Stimulated activated naive CD4-positive, alpha-beta T cell treated with Interleukin-2 at 50 U/mL for 16 hours (primary cell): ENCODE data around the gene LRSAM1.

ENCODE experiments used
- DNase-seq: peaks from one replicate; lab custom pipeline; 2025; lab: John Stamatoyannopoulos, UW

The LRSAM1 gene

DNA sequence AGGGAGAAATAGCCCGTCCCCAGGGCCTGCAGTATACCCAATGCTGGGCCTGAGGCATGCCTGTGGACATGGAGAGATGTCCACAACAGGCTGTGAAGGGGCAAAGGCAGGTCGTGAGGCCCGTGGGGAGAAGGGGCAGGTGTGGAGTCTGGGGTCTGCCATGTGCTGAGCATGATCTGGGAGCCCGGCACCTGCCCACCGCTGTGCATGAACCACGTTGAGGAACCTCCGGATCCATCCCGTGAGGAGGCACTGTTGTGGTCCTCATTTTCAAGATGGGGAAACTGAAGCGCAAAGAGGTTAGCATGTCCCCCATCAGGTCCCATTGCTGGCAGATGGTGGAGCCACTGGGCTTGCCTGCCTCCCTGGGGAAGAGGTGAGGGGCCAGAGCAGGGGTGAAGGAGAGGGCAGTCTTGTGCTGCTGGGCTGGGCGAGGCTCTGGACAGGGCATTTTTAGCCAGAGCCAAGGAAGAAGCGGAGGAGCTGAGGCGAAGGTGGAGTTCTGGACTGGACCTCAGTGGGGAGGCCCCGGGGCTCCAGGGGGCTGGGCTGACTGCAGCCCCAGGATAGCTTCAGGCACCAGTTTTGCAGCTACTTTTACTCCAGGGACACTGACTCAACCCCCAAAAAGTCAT is 46.5 kb downstream of the LRSAM1 start:
- no peak for DNase-seq

DNA sequence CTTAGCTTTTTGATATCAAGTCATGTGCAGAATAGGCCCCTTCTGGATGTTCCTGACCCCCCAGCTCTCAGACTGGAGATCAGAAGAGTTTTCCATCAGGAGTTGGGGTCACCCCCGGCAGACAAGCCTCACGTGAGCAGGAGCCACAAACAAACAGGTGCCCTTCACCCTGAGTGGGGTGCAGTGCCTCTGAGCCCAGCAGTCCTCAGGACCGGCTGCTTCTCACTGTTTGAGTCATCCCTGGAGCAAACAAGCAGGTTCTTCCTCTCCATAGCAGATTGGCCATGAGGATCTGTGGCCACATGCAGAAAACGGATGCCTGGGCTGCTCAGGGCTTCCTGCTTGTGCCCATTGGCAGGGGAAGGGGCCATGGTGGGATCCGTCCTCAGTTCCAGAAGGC is 47.0 kb downstream of the LRSAM1 start:
- no peak for DNase-seq

DNA sequence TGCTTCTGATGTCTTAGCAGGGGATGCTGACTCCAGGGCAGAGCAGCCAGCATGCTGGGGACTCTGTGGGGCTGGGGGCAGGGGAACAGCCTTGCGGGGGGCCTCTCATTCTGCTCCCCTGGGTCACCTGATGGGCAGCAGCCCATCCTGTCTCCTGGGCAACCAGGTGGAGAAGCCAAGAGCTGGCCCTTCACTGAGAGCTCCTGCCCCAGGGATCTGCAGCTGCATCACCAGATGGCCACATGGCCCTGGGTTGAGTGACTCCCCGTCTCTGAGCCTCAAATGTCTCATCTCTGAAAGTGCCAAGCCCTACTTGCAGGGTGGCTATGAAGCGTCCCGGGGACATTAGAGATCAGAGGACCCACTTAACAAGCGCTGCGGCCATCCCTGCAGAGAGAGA is 49.1 kb downstream of the LRSAM1 start:
- no peak for DNase-seq

DNA sequence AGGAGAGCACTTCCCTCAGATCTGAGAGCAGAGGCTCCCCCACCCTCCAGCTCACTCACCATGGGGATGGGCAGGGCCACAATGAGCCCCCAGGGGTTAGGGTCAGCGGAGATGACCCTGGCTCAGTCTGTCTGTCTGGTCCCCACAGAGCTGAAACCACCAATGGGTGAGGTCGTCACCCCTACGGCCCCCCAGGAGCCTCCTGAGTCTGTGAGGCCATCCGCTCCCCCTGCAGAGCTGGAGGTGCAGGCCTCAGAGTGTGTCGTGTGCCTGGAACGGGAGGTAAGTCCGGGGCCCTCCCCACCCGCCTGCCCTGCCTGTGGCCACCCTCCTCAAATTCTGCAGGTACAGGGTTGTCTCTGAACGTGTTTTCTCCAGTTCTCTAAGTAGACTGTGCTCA is 49.6 kb downstream of the LRSAM1 start:
- no peak for DNase-seq

DNA sequence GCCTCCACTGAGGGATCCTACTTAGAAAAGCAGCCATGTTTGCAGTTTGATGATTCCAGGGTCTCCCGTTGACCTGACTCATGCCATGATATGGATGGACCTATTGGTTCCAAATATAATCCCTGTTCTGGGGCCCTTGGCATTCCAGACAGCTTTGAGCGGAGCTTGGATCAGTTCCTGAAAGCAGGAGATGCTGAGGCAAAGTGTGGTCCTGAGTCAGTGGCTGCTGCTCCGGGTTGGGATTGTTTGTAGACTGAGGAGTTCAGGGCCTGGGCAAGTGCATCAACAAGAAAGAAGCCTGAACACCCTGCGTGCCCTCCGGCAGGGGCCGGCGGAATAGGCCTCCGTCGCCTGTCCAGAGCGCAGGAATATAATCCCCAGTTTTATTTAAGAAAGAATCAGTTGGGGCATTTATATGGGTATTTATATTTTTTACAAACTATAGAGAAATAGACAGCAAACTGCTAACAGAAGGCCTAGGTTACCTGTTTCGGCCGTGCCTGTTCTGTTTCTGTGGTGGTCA is 50.6 kb downstream of the LRSAM1 start:
- no peak for DNase-seq

DNA sequence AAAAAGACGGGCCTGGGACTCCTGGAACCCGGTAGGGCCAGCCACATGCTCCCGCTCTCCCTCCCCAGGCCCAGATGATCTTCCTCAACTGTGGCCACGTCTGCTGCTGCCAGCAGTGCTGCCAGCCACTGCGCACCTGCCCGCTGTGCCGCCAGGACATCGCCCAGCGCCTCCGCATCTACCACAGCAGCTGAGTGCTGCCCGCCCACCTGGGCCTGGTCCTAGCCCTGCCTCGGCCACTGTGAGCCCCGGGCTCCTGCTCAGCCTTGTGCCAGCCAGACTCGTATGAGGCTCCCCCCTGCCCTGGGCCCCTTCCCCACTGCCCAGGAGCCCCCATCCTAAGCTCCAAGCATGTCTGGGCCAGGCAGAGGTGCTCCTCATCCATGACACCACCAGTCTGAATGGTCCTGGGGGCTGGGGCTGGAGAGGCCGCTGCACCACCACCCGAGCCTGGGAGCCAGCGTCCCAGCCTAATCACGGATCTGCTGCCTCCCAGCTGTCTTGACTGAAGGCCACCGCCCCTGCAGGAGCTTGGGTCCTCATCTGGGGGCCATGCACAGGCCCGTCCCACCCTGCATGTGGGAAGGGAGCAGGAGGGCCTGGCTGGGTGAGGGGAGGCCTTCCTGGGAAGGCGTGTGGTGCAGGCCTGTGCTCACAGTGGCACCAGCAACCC is 51.5 kb downstream of the LRSAM1 start:
- no peak for DNase-seq

DNA sequence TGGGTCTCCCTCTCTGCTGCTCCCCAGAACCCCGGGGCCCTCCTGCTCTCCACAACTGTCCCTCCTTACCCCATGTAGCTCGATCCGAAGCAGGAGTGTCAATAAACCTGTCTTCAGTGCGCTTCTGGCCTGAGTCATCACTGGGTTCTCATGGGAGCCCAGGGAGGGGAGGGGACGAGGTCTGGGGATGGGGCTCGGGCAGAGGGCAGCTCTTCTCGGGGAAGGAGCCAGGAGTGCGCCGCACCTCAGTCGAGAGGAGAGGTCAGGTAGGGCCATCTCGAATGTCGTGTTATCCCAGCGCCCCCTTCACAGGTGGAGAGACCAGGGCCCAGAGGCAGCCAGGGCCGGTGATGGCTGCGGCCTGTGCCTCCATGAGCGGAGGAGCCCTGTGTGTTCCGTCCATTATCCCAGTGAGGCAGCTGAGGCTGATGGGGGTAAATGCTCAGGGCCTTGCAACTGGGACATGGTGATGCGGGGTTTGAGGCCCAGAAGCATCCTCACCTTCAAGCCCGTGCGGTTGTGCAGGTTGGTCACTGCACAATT is 52.1 kb downstream of the LRSAM1 start:
- no peak for DNase-seq

DNA sequence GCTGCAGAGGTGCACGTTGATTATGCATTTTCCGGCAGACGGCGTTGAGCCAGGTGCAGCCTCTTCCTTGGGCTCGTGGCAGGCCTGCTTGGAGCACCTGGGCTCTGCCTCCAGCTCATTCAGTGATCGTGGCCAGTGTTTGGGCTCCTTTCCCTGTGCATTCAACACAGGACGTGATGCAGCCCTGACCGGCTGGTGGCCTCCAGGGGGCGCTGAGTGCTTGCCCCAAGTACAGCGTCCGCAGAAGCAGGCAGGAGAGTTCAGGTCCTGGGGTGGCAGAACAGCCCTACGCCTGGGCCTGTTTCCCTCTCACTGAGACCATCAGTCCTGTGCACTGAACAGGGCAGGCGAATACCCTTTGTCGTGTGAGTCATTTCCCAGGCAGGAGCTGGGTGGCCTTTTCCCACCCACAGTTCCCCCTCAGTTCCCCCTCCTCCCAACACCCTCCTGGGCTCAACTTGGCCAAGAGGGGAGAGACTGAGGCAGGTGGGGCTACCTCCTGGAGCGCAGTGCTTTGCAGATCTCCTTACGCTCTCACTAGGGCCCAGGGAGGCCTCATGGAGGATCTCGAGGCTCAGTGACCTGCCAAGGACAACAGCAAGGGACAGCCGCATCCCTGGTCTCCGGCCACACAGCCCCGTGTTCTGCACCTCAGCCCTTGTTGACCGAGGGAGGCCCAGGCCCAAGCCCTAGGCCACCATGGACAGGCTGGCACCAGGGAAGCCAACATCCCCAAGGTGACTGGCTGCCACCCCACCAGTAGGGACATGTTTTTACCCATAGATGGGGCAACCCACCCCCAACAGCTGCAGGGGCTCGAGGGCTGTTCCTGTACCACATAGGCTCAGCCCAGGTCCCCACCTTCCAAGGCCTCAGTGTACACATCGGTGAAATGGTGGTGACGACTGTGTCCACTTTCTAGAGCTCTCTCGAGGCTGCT is 52.9 kb downstream of the LRSAM1 start:
- peak; percentile 73 for DNase-seq

DNA sequence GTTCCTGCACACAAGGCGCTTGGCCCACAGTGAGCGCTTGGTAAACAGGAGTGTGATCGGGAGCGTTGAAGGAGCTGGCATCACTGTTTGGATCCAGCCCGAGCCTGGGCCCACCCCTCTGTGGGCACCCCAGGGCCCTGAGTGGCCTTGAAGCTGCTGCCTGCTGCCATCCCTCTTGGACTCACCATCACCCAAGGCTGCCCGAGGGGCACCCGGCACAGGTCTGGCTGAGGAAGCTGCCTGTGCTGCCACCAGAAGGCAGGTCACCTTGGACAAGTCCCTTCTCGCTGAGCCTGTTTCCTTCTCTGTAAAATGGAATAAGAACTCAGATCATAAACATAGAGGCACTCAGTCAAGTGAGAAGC is 53.6 kb downstream of the LRSAM1 start:
- DNase-seq = no peak

DNA sequence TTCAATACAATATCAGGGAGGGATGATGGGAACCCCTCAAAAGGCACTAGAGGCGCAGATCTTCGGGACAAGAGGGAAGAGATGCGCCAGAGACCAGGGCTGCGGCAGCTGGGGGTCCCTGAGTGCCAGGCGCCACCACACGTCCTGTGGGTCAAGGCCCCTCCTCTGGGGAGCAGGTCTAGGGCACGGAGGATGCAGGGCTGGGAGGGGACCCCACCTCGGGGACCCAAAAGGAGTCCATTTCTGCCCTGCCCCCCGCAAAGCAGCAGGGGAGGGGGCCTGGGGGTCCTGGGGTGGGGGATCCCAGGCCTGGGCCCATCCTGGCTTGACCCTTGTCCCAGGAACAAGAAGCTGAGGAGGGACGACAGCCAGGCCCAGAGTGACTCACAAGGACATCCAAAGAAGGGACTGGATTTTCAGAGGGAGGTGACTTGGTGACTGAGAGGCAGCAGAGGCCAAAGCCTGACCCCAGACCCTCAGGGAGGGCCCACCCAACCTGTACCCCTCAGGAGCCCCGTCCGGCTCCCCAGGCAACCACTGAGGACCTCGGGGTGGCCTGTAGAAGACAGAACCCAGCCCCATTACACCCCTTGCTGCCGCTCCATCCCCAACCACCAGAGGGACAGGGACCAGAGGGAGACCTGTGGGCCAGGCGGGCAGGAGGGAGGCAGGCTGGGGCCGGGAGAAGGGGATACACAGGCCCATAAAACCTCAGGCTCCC is 54.2 kb downstream of the LRSAM1 start:
- peak; percentile 4 for DNase-seq

DNA sequence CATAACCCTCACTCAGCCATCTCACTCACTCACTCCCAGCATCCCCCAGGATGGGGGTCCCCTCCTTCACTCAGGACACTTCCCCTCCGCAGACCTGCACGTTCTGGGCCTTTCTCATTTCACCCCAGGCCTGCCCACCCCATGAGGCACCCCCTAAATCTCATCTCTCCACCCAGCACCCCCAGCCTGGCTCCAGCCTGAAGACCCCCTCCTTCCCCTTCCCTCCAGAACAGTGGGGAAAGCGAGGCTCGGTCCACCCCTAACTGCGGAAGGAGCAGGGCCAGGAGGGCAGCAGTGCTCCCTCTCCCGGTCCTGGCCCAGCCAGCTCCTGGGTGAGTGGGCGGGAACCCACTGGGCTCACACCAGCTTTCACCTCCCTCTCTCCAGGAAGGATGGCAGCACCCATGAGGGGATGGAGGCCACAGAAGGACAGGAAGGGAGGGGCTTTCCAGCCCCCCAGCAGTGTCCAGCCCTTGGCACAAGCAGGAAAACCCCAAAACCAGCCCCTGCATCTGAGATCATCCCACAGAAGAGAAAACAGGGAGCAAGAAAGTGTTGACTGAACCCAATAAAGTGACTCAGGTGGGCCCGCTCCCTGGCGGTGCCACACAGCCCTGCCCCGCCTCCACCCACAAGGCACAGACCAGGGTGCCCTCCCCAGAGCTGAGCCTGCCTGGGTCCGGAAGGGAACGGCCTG is 55.0 kb downstream of the LRSAM1 start:
- no peak for DNase-seq

DNA sequence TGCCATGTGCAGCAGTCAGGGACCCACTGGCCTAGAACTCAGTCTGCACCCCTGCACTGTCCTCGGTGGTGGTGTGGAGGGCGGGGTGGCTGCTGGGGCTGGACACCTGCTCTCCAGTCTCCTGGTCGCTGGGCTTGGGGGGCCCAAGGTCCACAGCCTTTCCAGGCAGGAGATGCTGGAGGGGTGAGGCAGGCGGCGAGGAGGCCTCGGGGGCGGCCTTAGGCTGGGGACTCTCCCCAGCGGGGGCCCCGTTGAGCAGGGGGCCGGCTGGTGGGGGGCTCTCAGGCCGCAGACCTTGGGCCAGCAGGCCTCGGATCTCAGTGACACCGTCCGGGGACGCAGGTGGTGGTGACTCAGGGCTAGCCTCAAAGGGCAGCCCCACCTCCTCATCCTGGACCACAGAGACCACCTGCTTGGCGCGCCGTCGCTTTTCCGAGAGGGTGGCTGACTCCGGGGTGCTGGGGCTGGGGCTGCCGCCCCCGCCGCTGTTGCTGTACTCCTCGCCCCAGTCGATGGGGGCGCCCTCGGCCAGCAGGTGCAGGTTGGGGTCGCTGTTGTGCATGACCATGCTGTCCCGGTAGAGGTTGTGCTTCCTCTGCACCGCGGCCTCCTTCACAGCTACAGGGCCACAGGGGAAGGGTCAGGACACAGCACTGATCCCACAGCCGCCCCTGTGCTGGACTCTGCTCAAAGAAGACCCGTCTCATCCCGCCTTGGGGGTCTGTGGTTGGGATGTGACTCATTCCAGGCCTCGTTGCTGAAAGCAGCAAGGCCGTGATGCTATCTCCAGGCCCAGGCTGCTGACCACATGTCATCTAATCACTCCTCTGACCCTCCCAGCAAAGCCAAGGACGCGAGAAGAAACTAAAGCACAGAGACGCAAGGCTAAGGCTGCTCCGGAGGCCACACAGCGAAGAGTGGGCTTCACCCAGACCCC is 55.8 kb downstream of the LRSAM1 start:
- no peak for DNase-seq

DNA sequence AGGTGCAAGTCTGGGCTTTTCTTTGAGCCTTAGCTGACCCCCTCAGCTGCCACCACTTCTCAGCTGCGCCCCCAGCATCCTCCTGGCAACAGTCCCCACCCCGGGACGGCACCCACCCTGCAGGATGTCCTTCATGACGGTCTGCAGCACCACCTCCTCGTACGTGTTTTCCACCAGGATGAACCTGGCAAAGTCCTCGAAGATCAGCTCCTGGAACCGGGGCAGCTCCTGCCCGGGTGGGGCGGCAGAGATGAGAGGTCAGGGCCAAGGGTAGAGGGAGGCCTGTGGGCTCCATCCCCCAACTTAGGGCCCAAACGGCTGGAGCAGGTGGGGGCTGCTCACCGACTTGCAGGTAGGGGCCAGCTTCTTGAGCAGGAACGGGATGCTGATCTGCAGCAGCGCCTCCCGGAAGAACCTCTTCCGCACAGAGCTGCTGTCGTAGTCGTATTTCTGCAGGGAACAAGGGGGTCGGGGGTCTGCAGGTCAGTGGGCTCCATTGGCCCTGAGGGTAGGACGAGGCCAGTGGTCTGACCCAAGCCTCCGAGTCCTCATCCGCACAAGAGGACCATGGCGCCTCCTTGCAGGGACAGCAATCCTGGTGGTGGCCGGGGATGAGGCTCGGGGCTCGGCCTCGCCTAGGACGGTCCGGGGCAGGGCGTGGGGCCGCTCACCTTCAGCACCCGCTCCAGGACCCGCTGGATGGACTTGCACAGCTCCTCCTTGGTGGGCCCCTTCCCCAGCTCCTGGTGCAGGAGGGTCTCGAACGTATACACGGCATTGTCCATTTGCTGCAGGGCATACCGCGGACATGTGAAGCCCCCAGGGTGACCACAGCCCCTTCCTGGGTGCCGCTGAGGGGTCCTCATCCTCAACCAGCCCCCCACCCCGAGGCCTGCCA is 56.7 kb downstream of the LRSAM1 start:
- DNase-seq = no peak

DNA sequence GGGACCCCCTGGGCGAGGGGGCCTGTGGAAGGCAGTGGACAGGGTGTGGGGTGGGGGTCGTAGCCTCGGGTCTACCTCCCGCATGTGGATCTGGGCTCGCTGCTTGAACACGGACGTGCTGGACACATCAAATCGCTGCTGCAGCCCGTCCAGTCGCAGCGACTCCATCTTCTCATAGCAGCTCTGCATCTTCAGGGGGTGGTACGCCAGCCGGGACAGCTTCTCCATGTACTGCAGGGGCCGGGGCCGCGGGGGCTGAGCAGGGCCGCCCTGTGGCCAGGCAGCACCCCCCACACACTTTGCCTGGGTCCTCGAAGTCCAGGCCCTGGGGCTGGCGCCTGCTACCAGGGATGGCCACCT is 57.6 kb downstream of the LRSAM1 start:
- DNase-seq = no peak

DNA sequence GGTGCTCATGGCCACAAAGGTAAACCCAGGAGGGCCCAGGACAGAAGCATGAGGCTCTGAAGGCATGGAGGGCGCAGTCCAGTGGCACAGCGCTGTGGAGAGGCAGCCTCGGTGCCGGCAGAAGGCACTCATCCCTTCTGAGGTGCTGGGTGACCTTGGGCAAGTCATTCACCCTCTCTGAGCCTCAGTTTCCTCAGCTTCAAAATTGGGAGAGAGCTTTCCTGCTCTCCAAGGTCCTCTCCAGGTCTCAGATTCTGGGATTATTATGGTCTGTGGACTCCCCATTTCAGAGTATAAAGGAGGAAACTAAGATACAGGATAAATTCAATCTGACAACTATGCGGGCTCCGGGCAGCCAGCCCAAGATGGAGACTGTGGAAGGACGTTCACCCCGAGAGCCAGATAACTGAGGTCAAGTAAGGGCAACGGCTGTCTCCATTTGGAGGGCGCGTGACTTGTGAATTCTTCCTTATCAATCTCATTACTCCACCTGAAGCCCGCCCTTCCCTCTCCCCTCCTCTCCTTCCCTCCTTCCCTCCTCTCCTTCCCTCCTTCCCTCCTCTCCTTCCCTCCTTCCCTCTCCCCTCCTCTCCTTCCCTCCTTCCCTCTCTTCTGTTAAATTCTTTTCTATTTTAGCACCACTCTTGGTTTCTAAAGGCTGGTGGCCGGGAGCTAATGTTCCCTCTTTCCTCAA is 58.1 kb downstream of the LRSAM1 start:
- DNase-seq = no peak

DNA sequence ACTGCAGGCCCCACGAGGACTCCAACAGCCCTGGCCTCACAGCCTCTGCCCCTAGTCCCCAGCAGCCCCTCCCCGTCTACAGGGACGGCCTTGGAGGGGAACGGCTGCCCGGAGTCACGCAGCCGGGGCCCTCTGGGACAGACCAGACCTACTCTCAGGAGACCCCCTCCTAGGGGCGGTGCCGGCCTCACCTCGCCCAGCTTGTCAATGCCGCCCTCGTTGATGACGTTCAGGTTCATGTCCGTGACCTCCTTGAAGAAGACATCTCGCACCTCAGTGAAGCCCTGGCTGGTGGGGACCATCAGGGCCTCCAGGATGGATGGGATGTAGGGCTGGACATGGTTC is 58.6 kb downstream of the LRSAM1 start:
- no peak for DNase-seq

DNA sequence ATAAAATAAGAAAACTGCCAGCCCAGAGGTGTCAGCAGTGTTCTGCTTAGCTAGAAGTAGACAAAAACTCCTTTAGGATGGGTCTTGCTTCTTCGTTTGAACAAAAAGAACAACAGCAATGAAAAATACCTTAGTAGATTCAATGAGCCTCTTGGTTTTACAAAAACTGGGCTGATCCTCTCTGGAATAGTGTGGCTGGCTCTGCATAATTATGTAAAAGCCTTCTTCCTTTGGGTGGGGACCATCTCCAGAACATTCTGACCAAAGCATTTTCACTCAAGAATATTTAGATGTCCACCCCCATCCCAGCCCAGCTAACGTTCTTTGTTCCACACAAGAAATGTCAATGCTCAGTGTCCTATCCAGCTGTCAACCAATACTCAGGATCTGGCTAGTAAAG is 63.2 kb downstream of the LRSAM1 start:
- no peak for DNase-seq

DNA sequence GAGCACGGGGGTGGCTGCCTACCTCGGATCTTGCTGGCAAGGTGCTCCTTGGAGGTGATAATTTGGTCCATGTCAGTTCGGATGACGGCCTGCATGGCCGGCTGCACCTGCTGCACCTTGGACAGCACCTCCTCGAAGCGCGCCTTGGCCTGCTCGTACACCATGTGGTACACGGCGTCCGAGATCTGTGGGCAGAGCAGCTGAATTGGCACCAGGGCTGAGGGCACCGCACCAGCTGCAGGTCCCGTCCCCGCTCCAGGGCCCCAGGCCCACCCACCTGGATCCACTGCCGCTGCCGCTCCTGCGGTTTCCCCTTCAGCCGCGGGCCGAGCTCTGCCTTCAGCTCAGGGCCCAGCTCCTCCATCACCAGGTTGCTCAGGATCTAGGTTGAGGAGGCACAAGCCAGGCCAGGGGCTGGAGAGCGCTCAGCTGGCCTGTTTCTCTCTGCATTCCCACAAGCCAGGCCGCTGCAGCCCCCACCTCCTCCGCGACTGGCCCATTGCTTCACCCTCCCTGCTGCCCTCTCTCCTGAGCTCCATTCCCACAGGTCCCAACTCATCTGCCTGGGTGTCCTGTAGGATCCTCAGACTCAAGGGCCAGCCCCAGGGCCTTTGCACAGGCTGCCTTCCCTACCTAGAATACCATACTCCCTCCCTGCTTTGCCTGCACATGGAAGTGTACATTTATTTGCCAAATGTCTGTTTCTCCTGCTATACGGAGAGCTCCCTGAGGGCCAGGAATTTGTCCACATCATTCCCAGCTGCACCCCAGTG is 65.7 kb downstream of the LRSAM1 start:
- no peak for DNase-seq
